Left lung (tissue), 10 donors: ENCODE measurements around the gene HADHA. TPM values are rescaled to one million over a fixed set of nuclear protein-coding genes. Genes with fewer than 3 reads are reported as not detected.

Source experiments
- ATAC-seq: fragments of 200-7000 bp; cut with Tn5 transposase; one replicate; pipeline ENCODE4 v1.9.1; 2020; ENCODE audit warnings: moderate library complexity
- DNase-seq, 4 donors: peaks; one replicate each; pipeline ENCODE4 v3.0.0-alpha.2; 2013 to 2020
- H3K27ac ChIP-seq, 2 donors: fragments of 200-600 bp; sonication (generic) in 1 of 2; one replicate each; pipeline versions ENCODE4 v1.5.0 to v1.8.0; 2020 to 2021
- H3K27me3 ChIP-seq, 2 donors: fragments of 200-600 bp; sonication (generic) in 1 of 2; one replicate each; pipeline versions ENCODE4 v1.5.0 to v1.8.0; 2020 to 2021
- H3K36me3 ChIP-seq, 2 donors: fragments of 200-600 bp; sonication (generic) in 1 of 2; one replicate each; pipeline versions ENCODE4 v1.5.0 to v1.8.0; 2020 to 2021
- H3K4me1 ChIP-seq, 2 donors: fragments of 200-600 bp; one replicate each; pipeline ENCODE4 v1.8.0; 2021
- H3K4me3 ChIP-seq, 2 donors: fragments of 200-600 bp; sonication (generic) in 1 of 2; one replicate each; pipeline versions ENCODE4 v1.5.0 to v1.8.0; 2020 to 2021; ENCODE audit warnings: mild to moderate bottlenecking in 1 of 2
- H3K9me3 ChIP-seq, 2 donors: fragments of 200-600 bp; sonication (generic) in 1 of 2; one replicate each; pipeline versions ENCODE4 v1.5.0 to v1.8.0; 2020 to 2021
- intact Hi-C, 2 donors: fragments of 100-400 bp; cut with DNase I; formaldehyde crosslinking; loops; one replicate each; pipeline versions ENCODE4 v1.11.2 to v1.14.2; 2022
- polyA plus RNA-seq, 6 donors: library from polyadenylated mRNA; unstranded; fragments of 120-200 nt; gene quantifications; one replicate each; pipeline ENCODE4 v1.2.1, GENCODE V29; 2013; ENCODE audit not compliant: insufficient read length in 6 of 6
- total RNA-seq, 2 donors: library from RNA; stranded (reverse); fragmentation: NEBNext Ultra II Directional; extraction: Animal tissue kit (Norgen Biotek cat#: 25700); gene quantifications; one replicate each; pipeline ENCODE4 v1.2.1, GENCODE V29; 2021
- TF ChIP-seq, protein P1 (sequence below), 2 donors: fragments of 200-600 bp; sonication (generic) in 1 of 2; IDR thresholded peaks; one replicate each; pipeline versions ENCODE4 v1.5.0 to v1.8.0; 2021; ENCODE audit warnings: antibody characterized with exemption in 2 of 2
- donor health status: DM: no; HTN: yes; CAD: no.
- donor health status: DM: no; HTN: no; CAD: no.

HADHA gene
- total and polyA plus RNA-seq, 8 donors: 126 to 241 (median 198) TPM

DNA sequence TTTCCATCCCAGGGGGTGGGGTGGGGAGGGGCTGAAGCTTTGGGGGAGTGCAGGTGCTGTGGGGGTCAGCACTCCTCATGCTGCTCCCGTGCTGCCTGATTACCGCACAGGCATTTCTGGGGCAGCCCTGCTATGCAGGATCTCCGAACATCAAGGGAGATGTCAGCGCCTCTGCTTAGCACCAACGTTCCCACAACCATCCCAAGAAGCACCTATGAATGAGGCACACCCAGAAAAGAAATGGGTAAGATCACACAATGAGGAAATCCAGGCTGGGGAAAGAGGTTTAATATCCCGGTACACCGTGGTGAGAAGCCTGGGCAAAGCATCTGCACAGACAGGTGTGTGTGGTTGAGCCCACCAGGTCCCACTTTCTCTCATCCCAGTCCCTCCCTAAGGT, 54.1 kb downstream of the HADHA start:
- peaks cover 0 to 7% of the 10 kb centered on the region in 2 donors for H3K27me3 ChIP-seq
- TF ChIP-seq, protein P1, sequence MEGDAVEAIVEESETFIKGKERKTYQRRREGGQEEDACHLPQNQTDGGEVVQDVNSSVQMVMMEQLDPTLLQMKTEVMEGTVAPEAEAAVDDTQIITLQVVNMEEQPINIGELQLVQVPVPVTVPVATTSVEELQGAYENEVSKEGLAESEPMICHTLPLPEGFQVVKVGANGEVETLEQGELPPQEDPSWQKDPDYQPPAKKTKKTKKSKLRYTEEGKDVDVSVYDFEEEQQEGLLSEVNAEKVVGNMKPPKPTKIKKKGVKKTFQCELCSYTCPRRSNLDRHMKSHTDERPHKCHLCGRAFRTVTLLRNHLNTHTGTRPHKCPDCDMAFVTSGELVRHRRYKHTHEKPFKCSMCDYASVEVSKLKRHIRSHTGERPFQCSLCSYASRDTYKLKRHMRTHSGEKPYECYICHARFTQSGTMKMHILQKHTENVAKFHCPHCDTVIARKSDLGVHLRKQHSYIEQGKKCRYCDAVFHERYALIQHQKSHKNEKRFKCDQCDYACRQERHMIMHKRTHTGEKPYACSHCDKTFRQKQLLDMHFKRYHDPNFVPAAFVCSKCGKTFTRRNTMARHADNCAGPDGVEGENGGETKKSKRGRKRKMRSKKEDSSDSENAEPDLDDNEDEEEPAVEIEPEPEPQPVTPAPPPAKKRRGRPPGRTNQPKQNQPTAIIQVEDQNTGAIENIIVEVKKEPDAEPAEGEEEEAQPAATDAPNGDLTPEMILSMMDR (IDR thresholded peaks at IDR 0.05): no peak
- intact Hi-C loops: no loop called here
- H3K27ac ChIP-seq: no peak overlapping the region
- ATAC-seq (no peak), DNase-seq (no peak)
- H3K4me1 ChIP-seq: peaks cover 0 to 11% of the 10 kb centered on the region in 2 donors
- H3K4me3 ChIP-seq: no peak overlapping the region
- peaks cover 0 to 60% of the 10 kb centered on the region in 2 donors for H3K36me3 ChIP-seq
- H3K9me3 ChIP-seq: no peaks in the 10 kb centered on the region

DNA sequence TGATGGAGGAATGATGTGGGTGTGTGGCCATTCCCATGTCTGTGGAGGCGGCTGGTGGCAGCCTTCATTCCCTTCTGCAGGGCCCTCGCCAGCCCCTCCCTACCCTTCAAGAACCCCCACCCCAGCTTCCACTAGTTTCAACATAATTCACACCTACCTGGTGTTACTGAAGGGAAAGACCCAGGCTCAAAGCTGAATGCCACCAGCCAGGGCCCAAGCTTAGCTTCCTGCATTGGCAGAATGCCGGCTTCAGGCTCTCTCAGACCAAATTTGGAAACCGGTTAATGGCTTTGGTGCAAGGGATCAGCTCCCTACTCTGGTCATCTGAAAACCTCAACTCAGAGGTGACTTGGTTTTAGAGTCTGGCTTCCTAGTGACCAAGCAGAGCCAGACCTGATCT, 54.7 kb downstream of the HADHA start:
- DNase-seq: no peak
- peaks cover 0 to 54% of the 10 kb centered on the region in 2 donors for H3K36me3 ChIP-seq
- ATAC-seq: no peak

DNA sequence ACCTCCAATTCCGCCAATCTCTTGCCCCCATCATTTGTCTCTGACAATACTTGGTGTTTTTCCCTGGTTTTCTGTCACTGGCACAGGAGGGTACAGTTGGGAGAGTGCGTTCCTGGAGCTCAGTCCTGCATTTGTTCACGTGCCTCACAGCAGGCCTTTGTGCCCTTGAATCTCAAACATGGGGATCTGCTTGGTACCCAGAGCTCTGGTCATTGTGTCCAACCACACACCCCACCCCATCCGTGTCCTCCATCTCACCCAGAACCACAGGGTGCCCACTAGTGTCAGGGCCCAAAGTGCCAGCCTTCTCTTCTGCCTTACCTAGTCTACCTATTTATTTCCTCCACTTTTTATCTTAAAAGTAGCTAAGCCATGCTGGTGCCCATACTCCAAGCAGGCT, 55.3 kb downstream of the HADHA start:
- TF ChIP-seq, protein P1 (IDR thresholded peaks at IDR 0.05): no peak
- peaks cover 0 to 47% of the 10 kb centered on the region in 2 donors for H3K36me3 ChIP-seq
- H3K4me3 ChIP-seq: no peak overlapping the region
- no peaks in the 10 kb centered on the region for H3K9me3 ChIP-seq
- ATAC-seq: no peak
- peaks cover 0 to 17% of the 10 kb centered on the region in 2 donors for H3K27me3 ChIP-seq
- no peak overlapping the region for H3K27ac ChIP-seq
- peaks cover 0 to 22% of the 10 kb centered on the region in 2 donors for H3K4me1 ChIP-seq
- no peak for DNase-seq
- intact Hi-C loops: no loop called here

More for the DNA sequence above, 54.7 kb downstream of the HADHA start:
- H3K4me1 ChIP-seq: peaks cover 0 to 16% of the 10 kb centered on the region in 2 donors
- peaks cover 0 to 12% of the 10 kb centered on the region in 2 donors for H3K27me3 ChIP-seq
- H3K4me3 ChIP-seq: no peak overlapping the region
- no peak overlapping the region for H3K27ac ChIP-seq
- TF ChIP-seq, protein P1 (IDR thresholded peaks at IDR 0.05): no peak
- H3K9me3 ChIP-seq: no peaks in the 10 kb centered on the region
- intact Hi-C loops: no loop called here

DNA sequence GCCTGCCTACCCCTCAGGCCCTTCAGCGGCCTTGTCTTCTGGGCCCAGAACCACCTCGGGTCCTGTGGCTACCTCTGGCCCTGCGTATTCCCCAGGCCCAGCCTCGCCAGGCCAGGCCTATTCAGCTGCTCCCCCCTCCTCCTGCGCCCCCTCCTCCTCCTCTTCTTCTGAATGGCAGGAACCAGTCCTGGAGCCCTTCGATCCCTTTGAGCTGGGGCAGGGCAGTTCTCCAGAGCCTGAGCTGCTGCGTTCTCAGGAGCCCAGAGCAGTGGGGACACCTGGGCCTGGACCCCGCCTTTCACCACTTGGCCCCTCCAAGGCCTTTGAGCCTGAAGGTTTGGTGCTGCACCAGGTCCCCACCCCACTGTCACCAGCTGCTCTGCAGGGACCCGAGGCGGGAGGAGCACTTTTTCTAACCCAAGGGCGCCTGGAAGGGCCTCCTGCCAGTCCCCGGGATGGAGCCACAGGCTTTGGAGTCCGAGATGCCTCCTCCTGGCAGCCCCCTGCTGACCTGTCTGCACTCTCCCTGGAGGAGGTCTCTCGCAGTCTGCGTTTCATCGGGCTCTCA, 56.8 kb downstream of the HADHA start:
- H3K36me3 ChIP-seq: peaks cover 0 to 32% of the 10 kb centered on the region in 2 donors
- ATAC-seq: no peak
- no peaks in the 10 kb centered on the region for H3K9me3 ChIP-seq
- DNase-seq: no peak
- no peak overlapping the region for H3K27ac ChIP-seq
- intact Hi-C loops: no loop called here
- H3K4me1 ChIP-seq: peaks cover 0 to 22% of the 10 kb centered on the region in 2 donors
- peaks cover 0 to 27% of the 10 kb centered on the region in 2 donors for H3K27me3 ChIP-seq
- TF ChIP-seq, protein P1 (IDR thresholded peaks at IDR 0.05): no peak
- H3K4me3 ChIP-seq: no peak overlapping the region

DNA sequence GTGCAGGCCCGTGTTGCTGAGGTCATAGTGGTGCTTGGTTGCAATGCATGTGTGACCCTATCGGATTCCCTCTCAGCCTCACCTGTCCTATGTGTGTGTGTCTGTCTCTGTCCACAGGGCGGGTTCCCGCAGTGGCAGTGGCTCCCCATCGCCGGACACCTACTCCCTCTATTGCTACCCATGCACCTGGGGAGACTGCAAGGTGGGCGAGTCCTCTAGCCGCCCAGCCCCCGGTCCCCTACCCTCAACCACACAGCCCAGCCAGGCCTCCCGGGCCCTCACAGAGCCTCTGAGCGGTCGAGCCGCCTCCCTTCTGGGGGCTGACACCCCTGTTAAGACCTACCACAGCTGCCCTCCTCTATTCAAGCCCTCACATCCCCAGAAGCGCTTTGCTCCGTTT, 57.3 kb downstream of the HADHA start:
- Histone ChIP-seq H3K36me3 (peaks cover 0 to 27% of the 10 kb centered on the region in 2 donors), H3K9me3 (no peaks in the 10 kb centered on the region), H3K27me3 (peaks cover 0 to 27% of the 10 kb centered on the region in 2 donors), H3K27ac (no peak overlapping the region), H3K4me3 (no peak overlapping the region), H3K4me1 (peaks cover 0 to 22% of the 10 kb centered on the region in 2 donors)
- ATAC-seq: no peak
- intact Hi-C loops: no loop called here
- TF ChIP-seq, protein P1 (IDR thresholded peaks at IDR 0.05): no peak
- no peak for DNase-seq
